HFFc6 (cell line): ENCODE results near the gene DYTN. TPM values are rescaled to one million over a fixed set of nuclear protein-coding genes. Genes with fewer than 3 reads are reported as not detected.

ENCODE experiments used
- DNase-seq: peaks from one replicate; pipeline ENCODE4 v3.0.0-alpha.2; 2018
- H3K27ac Mint-ChIP-seq: 2 replicates; pipeline ENCODE4 v1.8.0; 2020; ENCODE audit warnings: mild to moderate bottlenecking, mixed read lengths
- H3K27me3 Mint-ChIP-seq: 2 replicates; pipeline ENCODE4 v1.8.0; 2021; ENCODE audit warnings: mild to moderate bottlenecking, moderate library complexity, mixed read lengths; ENCODE audit not compliant: insufficient read depth
- H3K36me3 Mint-ChIP-seq: 2 replicates; pipeline ENCODE4 v1.8.0; 2021; ENCODE audit warnings: low read depth, mixed read lengths
- H3K4me1 Mint-ChIP-seq: 2 replicates; pipeline ENCODE4 v1.8.0; 2020; ENCODE audit warnings: low read depth, mixed read lengths
- H3K4me3 Mint-ChIP-seq: 2 replicates; pipeline ENCODE4 v1.8.0; 2020; ENCODE audit warnings: mild to moderate bottlenecking, moderate library complexity, mixed read lengths
- H3K9me3 Mint-ChIP-seq: 2 replicates; pipeline ENCODE4 v1.8.0; 2020; ENCODE audit warnings: mild to moderate bottlenecking, mixed read lengths
- CTCF ChIP-seq: fragments of 200-600 bp; sonication (generic); IDR thresholded peaks from 2 replicates; pipeline ENCODE4 v1.5.0; 2021; ENCODE audit warnings: antibody characterized with exemption, mild to moderate bottlenecking
- total RNA-seq, 6 experiments: library from RNA; stranded (reverse); fragmentation: NEBNext Ultra II Directional; extraction: Animal tissue kit (Norgen Biotek cat#: 25700); gene quantifications; 2 replicates in 1 of 6; 3 replicates in 5 of 6; pipeline ENCODE4 v1.2.3, GENCODE V29; 2021

Gene DYTN
- total RNA-seq, 6 experiments from 2014 or later, result not detected

- no peak overlapping the region for H3K4me3 Mint-ChIP-seq
- DNase-seq, result no peak
- no peak overlapping the region for H3K27ac Mint-ChIP-seq
- H3K4me1 Mint-ChIP-seq, result no peaks in the 10 kb centered on the region
- no peaks in the 10 kb centered on the region; the same call in 1 of the 2 replicates for H3K27me3 Mint-ChIP-seq
- no peaks in the 10 kb centered on the region for H3K36me3 Mint-ChIP-seq
- peaks cover 11% of the 10 kb centered on the region; the same call in 1 of the 2 replicates for H3K9me3 Mint-ChIP-seq
- TF ChIP-seq CTCF, result no peak
These were observed 70.2 kb downstream of the DYTN start for GRCh38 chr2:206647985-206648384.

GRCh38 chr2:206642075-206643025, 75.8 kb downstream of the DYTN start, which contains the start of gene FAM237A:
FAM237A (plus strand) TSS chr2:206642487; CDS start chr2:206644237, 1,750 bp downstream.
- Mint-ChIP-seq H3K27me3 (no peaks in the 10 kb centered on the region; the same call in 1 of the 2 replicates), H3K9me3 (peaks cover 9% of the 10 kb centered on the region; the same call in 1 of the 2 replicates), H3K4me1 (no peaks in the 10 kb centered on the region), H3K4me3 (no peak within 1 kb of the TSS), H3K27ac (no peak within 1 kb of the TSS), H3K36me3 (no peaks in the 10 kb centered on the region)
- no peak for TF ChIP-seq CTCF
- no peak for DNase-seq

GRCh38 chr2:206641226-206641625, 77.0 kb downstream of the DYTN start:
- no peak overlapping the region for H3K27ac Mint-ChIP-seq
- no peaks in the 10 kb centered on the region; the same call in 1 of the 2 replicates for H3K27me3 Mint-ChIP-seq
- no peak for DNase-seq
- peaks cover 2% of the 10 kb centered on the region for H3K9me3 Mint-ChIP-seq
- H3K4me1 Mint-ChIP-seq, result no peaks in the 10 kb centered on the region
- no peak overlapping the region for H3K4me3 Mint-ChIP-seq
- TF ChIP-seq CTCF, result no peak
- H3K36me3 Mint-ChIP-seq, result no peaks in the 10 kb centered on the region

- no peak for DNase-seq
- no peak overlapping the region for H3K4me3 Mint-ChIP-seq
- H3K9me3 Mint-ChIP-seq, result peaks cover 7% of the 10 kb centered on the region
- H3K27ac Mint-ChIP-seq, result no peak overlapping the region
- no peaks in the 10 kb centered on the region for H3K36me3 Mint-ChIP-seq
- H3K4me1 Mint-ChIP-seq, result no peaks in the 10 kb centered on the region
- H3K27me3 Mint-ChIP-seq, result no peaks in the 10 kb centered on the region; the same call in 1 of the 2 replicates
- TF ChIP-seq CTCF, result no peak
These were observed 78.6 kb downstream of the DYTN start for GRCh38 chr2:206639636-206640035.

- Mint-ChIP-seq H3K4me3 (no peak overlapping the region), H3K27me3 (no peaks in the 10 kb centered on the region), H3K36me3 (no peaks in the 10 kb centered on the region), H3K27ac (no peak overlapping the region), H3K9me3 (peaks cover 8% of the 10 kb centered on the region), H3K4me1 (no peaks in the 10 kb centered on the region)
- DNase-seq, result no peak
- TF ChIP-seq CTCF, result no peak
These were observed 83.2 kb downstream of the DYTN start for GRCh38 chr2:206635015-206635414.
